Neural progenitor cell (in vitro differentiated cells): ENCODE data around the gene PLEKHN1. TPM values are rescaled to one million over a fixed set of nuclear protein-coding genes. Genes with fewer than 3 reads are reported as not detected.
"Not testable (repeated sequence)": the region's sequence is repeated elsewhere in the genome, so short reads cannot be mapped to it uniquely, and the experiment has no call there.

ENCODE experiments used
- DNase-seq: peaks from one replicate; pipeline ENCODE4 v3.0.0-alpha.2; 2016; ENCODE audit warnings: low spot score
- H2AFZ ChIP-seq: fragments of 200-600 bp; sonication (generic); replicated peaks from 2 replicates; pipeline ENCODE4 v1.6.1; 2016; ENCODE audit warnings: antibody characterized with exemption
- H3F3A ChIP-seq: fragments of 200-600 bp; sonication (generic); 2 replicates; pipeline ENCODE4 v1.6.1; 2016; ENCODE audit warnings: antibody characterized with exemption, low read depth
- H3K27ac ChIP-seq: fragments of 200-600 bp; sonication (generic); 2 replicates; pipeline ENCODE4 v1.5.1; 2016; ENCODE audit warnings: mild to moderate bottlenecking
- H3K27me3 ChIP-seq: fragments of 200-600 bp; sonication (generic); 2 replicates; pipeline ENCODE4 v1.6.1; 2016; ENCODE audit warnings: mild to moderate bottlenecking, moderate library complexity
- H3K36me3 ChIP-seq: fragments of 200-600 bp; sonication (generic); 2 replicates; pipeline ENCODE4 v1.5.1; 2016
- H3K4me1 ChIP-seq: fragments of 200-600 bp; sonication (generic); 2 replicates; pipeline ENCODE4 v1.6.1; 2016; ENCODE audit warnings: mixed run types
- H3K4me2 ChIP-seq: fragments of 200-600 bp; sonication (generic); 2 replicates; pipeline ENCODE4 v1.6.1; 2016
- H3K4me3 ChIP-seq: fragments of 200-600 bp; sonication (generic); 2 replicates; pipeline ENCODE4 v1.5.1; 2016
- H3K79me2 ChIP-seq: fragments of 200-600 bp; sonication (generic); 2 replicates; pipeline ENCODE4 v1.6.1; 2016; ENCODE audit warnings: low read depth
- H3K9ac ChIP-seq: fragments of 200-600 bp; sonication (generic); 2 replicates; pipeline ENCODE4 v1.6.1; 2016
- H3K9me3 ChIP-seq: fragments of 200-600 bp; sonication (generic); 2 replicates; pipeline ENCODE4 v1.5.1; 2016; ENCODE audit warnings: low read depth
- H4K20me1 ChIP-seq: fragments of 200-600 bp; sonication (generic); 2 replicates; pipeline ENCODE4 v1.6.1; 2016; ENCODE audit warnings: low read depth
- H3K27ac Mint-ChIP-seq: 3 replicates; pipeline ENCODE4 v1.8.0; 2021; ENCODE audit warnings: mixed read lengths
- H3K27me3 Mint-ChIP-seq: 2 replicates; pipeline ENCODE4 v1.8.0; 2022; ENCODE audit warnings: low read depth, mild to moderate bottlenecking, inconsistent platforms, moderate library complexity, mixed read lengths; ENCODE audit not compliant: insufficient read depth
- H3K36me3 Mint-ChIP-seq: 3 replicates; pipeline ENCODE4 v1.8.0; 2021; ENCODE audit warnings: mixed read lengths
- H3K4me1 Mint-ChIP-seq: 3 replicates; pipeline ENCODE4 v1.8.0; 2021; ENCODE audit warnings: mixed read lengths
- H3K4me3 Mint-ChIP-seq: 3 replicates; pipeline ENCODE4 v1.8.0; 2021; ENCODE audit warnings: mild to moderate bottlenecking, moderate library complexity, mixed read lengths
- H3K9me3 Mint-ChIP-seq: 3 replicates; pipeline ENCODE4 v1.8.0; 2020; ENCODE audit warnings: mixed read lengths
- EZH2 ChIP-seq: fragments of 200-600 bp; sonication (generic); IDR thresholded peaks from 2 replicates; pipeline ENCODE4 v1.6.1; 2017; ENCODE audit warnings: antibody characterized with exemption, mild to moderate bottlenecking, moderate library complexity
- EZH2phosphoT487 ChIP-seq: fragments of 200-600 bp; sonication (generic); IDR thresholded peaks from 2 replicates; pipeline ENCODE4 v1.6.1; 2017; ENCODE audit warnings: antibody characterized with exemption
- total RNA-seq: library from RNA; depleted of rRNA; stranded (reverse); fragments of >200 nt; gene quantifications from 2 replicates; pipeline ENCODE4 v1.2.3, GENCODE V29; 2015; ENCODE audit warnings: low replicate concordance
- TF ChIP-seq, protein P1 (sequence below): fragments of 200-600 bp; sonication (generic); IDR thresholded peaks from 2 replicates; pipeline ENCODE4 v1.5.1; 2017; ENCODE audit warnings: antibody characterized with exemption, mild to moderate bottlenecking

Gene PLEKHN1
- total RNA-seq, 1 donor from 2014 or later, result not detected

DNA sequence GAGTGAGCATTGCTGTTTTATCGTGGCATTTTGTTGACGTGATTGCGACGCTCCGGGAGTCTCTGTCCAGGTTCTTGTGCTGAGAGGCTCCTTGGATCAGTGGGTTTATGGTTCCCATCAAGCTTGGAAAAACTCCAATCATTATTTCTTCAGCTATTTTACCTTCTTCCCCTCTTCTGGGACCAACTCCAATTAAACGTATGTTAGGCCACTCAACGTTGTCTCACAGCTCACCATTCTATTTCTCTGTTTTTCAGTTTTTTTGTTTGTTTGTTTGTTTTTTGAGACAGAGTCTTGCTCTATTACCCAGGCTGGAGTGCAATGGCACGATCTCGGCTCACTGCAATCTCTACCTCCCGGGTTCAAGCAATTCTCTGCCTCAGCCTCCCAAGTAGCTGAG is 25.6 kb downstream of the PLEKHN1 start:
- Mint-ChIP-seq H3K4me1 (peaks cover 3% of the 10 kb centered on the region), H3K4me3 (no peak overlapping the region), H3K27me3 (peaks cover 25% of the 10 kb centered on the region), H3K36me3 (peaks cover 4% of the 10 kb centered on the region), H3K27ac (no peak overlapping the region), H3K9me3 (peaks cover 42% of the 10 kb centered on the region)
- Histone ChIP-seq H2AFZ (no peak overlapping the region), H3K4me2 (no peak overlapping the region), H3K9ac (no peak overlapping the region), H3K79me2 (no peaks in the 10 kb centered on the region), H4K20me1 (peaks cover 2% of the 10 kb centered on the region), H3K36me3 (no peaks in the 10 kb centered on the region), H3K27me3 (peaks cover 100% of the 10 kb centered on the region), H3K4me3 (no peak overlapping the region), H3K9me3 (no peaks in the 10 kb centered on the region), H3K4me1 (peaks cover 1% of the 10 kb centered on the region), H3F3A (peaks cover 2% of the 10 kb centered on the region), H3K27ac (no peak overlapping the region)
- DNase-seq, result no peak
- TF ChIP-seq EZH2phosphoT487, result no peak
- TF ChIP-seq EZH2, result no peak
- TF ChIP-seq, protein P1, sequence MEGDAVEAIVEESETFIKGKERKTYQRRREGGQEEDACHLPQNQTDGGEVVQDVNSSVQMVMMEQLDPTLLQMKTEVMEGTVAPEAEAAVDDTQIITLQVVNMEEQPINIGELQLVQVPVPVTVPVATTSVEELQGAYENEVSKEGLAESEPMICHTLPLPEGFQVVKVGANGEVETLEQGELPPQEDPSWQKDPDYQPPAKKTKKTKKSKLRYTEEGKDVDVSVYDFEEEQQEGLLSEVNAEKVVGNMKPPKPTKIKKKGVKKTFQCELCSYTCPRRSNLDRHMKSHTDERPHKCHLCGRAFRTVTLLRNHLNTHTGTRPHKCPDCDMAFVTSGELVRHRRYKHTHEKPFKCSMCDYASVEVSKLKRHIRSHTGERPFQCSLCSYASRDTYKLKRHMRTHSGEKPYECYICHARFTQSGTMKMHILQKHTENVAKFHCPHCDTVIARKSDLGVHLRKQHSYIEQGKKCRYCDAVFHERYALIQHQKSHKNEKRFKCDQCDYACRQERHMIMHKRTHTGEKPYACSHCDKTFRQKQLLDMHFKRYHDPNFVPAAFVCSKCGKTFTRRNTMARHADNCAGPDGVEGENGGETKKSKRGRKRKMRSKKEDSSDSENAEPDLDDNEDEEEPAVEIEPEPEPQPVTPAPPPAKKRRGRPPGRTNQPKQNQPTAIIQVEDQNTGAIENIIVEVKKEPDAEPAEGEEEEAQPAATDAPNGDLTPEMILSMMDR, result no peak

DNA sequence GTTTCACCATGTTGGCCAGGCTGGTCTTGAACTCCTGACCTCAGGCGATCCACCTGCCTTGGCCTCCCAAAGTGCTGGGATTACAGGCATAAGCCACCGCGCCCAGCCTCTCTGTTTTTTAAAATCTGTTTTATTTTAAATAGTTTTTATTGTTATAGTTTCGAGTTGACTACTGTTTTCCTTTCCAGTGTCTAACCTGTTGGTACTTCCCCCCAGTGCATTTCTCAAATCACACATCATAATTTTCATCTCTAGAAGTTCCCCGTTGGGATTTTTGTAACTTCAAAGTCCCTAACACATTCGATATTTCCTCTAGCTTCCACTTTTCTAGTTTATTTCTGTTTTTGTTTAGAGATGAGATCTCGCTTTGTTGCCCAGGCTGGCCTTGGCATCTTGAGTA is 26.1 kb downstream of the PLEKHN1 start:
- H3K4me3 ChIP-seq, result no peak overlapping the region
- Mint-ChIP-seq H3K4me1 (peaks cover 7% of the 10 kb centered on the region), H3K9me3 (peaks cover 42% of the 10 kb centered on the region), H3K27me3 (peaks cover 25% of the 10 kb centered on the region), H3K36me3 (peaks cover 4% of the 10 kb centered on the region), H3K4me3 (no peak overlapping the region), H3K27ac (no peak overlapping the region)
- DNase-seq, result no peak
- no peak overlapping the region for H3K9ac ChIP-seq
- H3K27ac ChIP-seq, result no peak overlapping the region
- H3K4me1 ChIP-seq, result peaks cover 6% of the 10 kb centered on the region
- no peaks in the 10 kb centered on the region for H3K36me3 ChIP-seq
- no peaks in the 10 kb centered on the region for H3K79me2 ChIP-seq
- no peak overlapping the region for H2AFZ ChIP-seq
- no peak for TF ChIP-seq EZH2
- TF ChIP-seq, protein P1, result no peak
- no peak for TF ChIP-seq EZH2phosphoT487
- peaks cover 7% of the 10 kb centered on the region for H4K20me1 ChIP-seq
- H3K9me3 ChIP-seq, result no peaks in the 10 kb centered on the region
- H3F3A ChIP-seq, result peaks cover 7% of the 10 kb centered on the region
- peaks cover 100% of the 10 kb centered on the region for H3K27me3 ChIP-seq
- H3K4me2 ChIP-seq, result no peak overlapping the region

DNA sequence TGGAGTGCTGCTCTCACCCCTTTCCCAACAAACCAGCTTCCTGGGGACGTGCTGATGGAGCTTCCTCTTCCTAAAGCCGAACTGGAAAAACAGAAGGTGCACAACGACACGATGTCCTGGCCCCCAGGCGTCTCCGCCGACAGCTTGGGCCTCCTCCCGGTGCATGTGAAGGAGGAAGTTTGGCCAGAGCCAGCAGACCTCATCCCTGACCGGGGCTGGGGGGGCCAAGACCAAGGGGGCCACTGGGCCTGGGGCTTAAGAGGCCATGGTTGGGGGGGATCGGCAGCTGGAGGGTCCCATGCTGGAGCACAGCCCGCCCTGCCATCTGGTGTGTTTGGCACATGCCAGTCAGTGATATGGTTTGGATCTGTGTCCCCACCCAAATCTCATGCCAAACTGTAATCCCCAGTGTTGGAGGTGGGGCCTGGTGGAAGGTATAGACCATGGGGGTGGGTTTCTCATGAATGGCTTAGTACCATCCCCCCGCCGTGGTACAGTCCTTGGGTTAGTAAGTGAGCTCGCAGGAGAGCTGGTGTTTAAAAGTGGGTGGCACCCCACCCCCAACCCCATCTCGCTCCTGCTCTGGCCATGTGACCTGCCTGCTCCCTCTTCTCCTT is 27.2 kb downstream of the PLEKHN1 start:
- H3K9me3 Mint-ChIP-seq, result peaks cover 40% of the 10 kb centered on the region
- Histone ChIP-seq H3K4me1 (peaks cover 9% of the 10 kb centered on the region), H3F3A (peaks cover 16% of the 10 kb centered on the region), H3K27me3 (peaks cover 100% of the 10 kb centered on the region), H3K9ac (no peak overlapping the region), H3K79me2 (no peaks in the 10 kb centered on the region), H3K4me2 (no peak overlapping the region), H2AFZ (no peak overlapping the region), H3K36me3 (no peaks in the 10 kb centered on the region), H4K20me1 (peaks cover 18% of the 10 kb centered on the region), H3K27ac (no peak overlapping the region), H3K9me3 (no peaks in the 10 kb centered on the region), H3K4me3 (no peak overlapping the region)
- peaks cover 7% of the 10 kb centered on the region for H3K4me1 Mint-ChIP-seq
- H3K27me3 Mint-ChIP-seq, result peaks cover 25% of the 10 kb centered on the region
- no peak overlapping the region for H3K4me3 Mint-ChIP-seq
- peaks cover 2% of the 10 kb centered on the region for H3K36me3 Mint-ChIP-seq
- H3K27ac Mint-ChIP-seq, result no peak overlapping the region
- DNase-seq, result no peak
- no peak for TF ChIP-seq EZH2phosphoT487
- no peak for TF ChIP-seq EZH2
- TF ChIP-seq, protein P1, result no peak

DNA sequence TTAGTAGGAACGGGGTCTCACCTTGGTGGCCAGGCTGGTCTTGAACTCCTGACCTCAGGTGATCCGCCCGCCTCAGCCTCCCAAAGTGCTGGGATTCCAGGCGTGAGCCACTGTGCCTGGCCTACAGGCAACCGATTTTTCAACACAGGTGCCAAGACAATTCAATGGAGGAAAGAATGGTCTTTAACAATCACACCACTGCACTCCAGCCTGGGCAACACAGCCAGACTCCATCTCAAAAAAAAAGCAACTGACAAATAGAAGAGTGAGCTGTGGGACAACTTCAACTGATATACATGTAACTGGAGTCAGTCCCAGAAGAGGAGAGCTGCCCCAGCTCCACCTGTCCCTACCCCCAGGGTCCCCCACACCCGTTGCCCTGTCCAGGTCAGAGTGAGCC is 28.3 kb downstream of the PLEKHN1 start:
- H3K36me3 ChIP-seq, H3K4me3 ChIP-seq, H3K4me2 ChIP-seq, H3K27ac Mint-ChIP-seq, H3K27ac ChIP-seq, H2AFZ ChIP-seq, H3K4me1 Mint-ChIP-seq, H3K9me3 ChIP-seq, DNase-seq, H3K9ac ChIP-seq, H3K79me2 ChIP-seq, H3K36me3 Mint-ChIP-seq: not testable (repeated sequence)
- Histone ChIP-seq H3F3A (peaks cover 19% of the 10 kb centered on the region), H4K20me1 (peaks cover 22% of the 10 kb centered on the region), H3K27me3 (peaks cover 100% of the 10 kb centered on the region), H3K4me1 (peaks cover 12% of the 10 kb centered on the region)
- peaks cover 19% of the 10 kb centered on the region for H3K27me3 Mint-ChIP-seq
- peak overlapping the region; percentile 69 for H3K4me3 Mint-ChIP-seq
- peaks cover 29% of the 10 kb centered on the region for H3K9me3 Mint-ChIP-seq
